ENCODE measurements around the gene NKG7. TPM values are rescaled to one million over a fixed set of nuclear protein-coding genes. Genes with fewer than 3 reads are reported as not detected.

The NKG7 gene
- total RNA-seq, 4 donors from 2014 or later, result 1.3 TPM; not detected in 3

GRCh38 chr19:51370230-51370629, 2.2 kb downstream of the NKG7 start:
- intact Hi-C loops (cut with DNase I; ENCODE audit: low total_unique reads), result no loop called here
- no peak overlapping the region for H3K4me3 ChIP-seq (ENCODE audit: low read depth, poor library complexity, severe bottlenecking)
- DNase-seq (ENCODE audit: low spot score in 2 of 2), result no peak
- TF ChIP-seq POLR2A (IDR thresholded peaks at IDR 0.05) (no peak), CTCF (IDR thresholded peaks at IDR 0.05) (no peak)
- WGBS, 2 donors, result 63 to 68% methylated on average over 4 of the region's 4 CpGs

- DNase-seq (ENCODE audit: low spot score in 2 of 2), result no peak
- 67 to 75% methylated on average over 15 to 22 of the region's 23 CpGs for WGBS, 2 donors
- H3K4me3 ChIP-seq (ENCODE audit: low read depth, poor library complexity, severe bottlenecking), result peak within 1 kb of the TSS; percentile 70
- intact Hi-C loops (cut with DNase I; ENCODE audit: low total_unique reads), result no loop called here
- TF ChIP-seq POLR2A (IDR thresholded peaks at IDR 0.05), result no peak
- TF ChIP-seq CTCF (IDR thresholded peaks at IDR 0.05), result no peak
Measured at GRCh38 chr19:51368366-51369282, 3.8 kb downstream of the NKG7 start, which contains the start of gene CLDND2. CLDND2 (minus strand) TSS chr19:51369003; CDS start chr19:51368577, 426 bp downstream.

GRCh38 chr19:51367565-51368365, 4.7 kb downstream of the NKG7 start:
- WGBS, 2 donors, result 3% methylated on average over 27 to 35 of the region's 64 CpGs
- TF ChIP-seq CTCF (IDR thresholded peaks at IDR 0.05) (no peak), POLR2A (IDR thresholded peaks at IDR 0.05) (no peak)
- intact Hi-C loops (cut with DNase I; ENCODE audit: low total_unique reads), result no loop called here
- H3K4me3 ChIP-seq (ENCODE audit: low read depth, poor library complexity, severe bottlenecking), result peak overlapping the region; percentile 70
- peak; percentile 99 to 100 for DNase-seq (ENCODE audit: low spot score in 2 of 2)

GRCh38 chr19:51367255-51367564, 5.2 kb downstream of the NKG7 start:
- intact Hi-C loops (cut with DNase I; ENCODE audit: low total_unique reads), result no loop called here
- peak overlapping the region; percentile 41 for H3K4me3 ChIP-seq (ENCODE audit: low read depth, poor library complexity, severe bottlenecking)
- WGBS, 2 donors, result 0 to 1% methylated on average over 12 to 15 of the region's 15 CpGs
- DNase-seq (ENCODE audit: low spot score in 2 of 2), result peak in 1 of 2 donors; percentile 37
- TF ChIP-seq CTCF (IDR thresholded peaks at IDR 0.05) (no peak), POLR2A (IDR thresholded peaks at IDR 0.05) (peak in 1 of 2 donors; percentile 52)

- 1% methylated on average over 49 to 54 of the region's 54 CpGs for WGBS, 2 donors
- TF ChIP-seq POLR2A (IDR thresholded peaks at IDR 0.05) (peak in 1 of 2 donors; percentile 27), CTCF (IDR thresholded peaks at IDR 0.05) (peak in 1 of 3 donors; percentile 64)
- peak overlapping the region; percentile 60 for H3K4me3 ChIP-seq (ENCODE audit: low read depth, poor library complexity, severe bottlenecking)
- DNase-seq (ENCODE audit: low spot score in 2 of 2), result peak; percentile 98 to 100
- intact Hi-C loops (cut with DNase I; ENCODE audit: low total_unique reads), result no loop called here
Measured at GRCh38 chr19:51366389-51367254, 5.8 kb downstream of the NKG7 start.

Data from lower leg skin (tissue), 4 donors.